H1 (cell line): ENCODE results near the gene CLEC16A. TPM values are rescaled to one million over a fixed set of nuclear protein-coding genes. Genes with fewer than 3 reads are reported as not detected.

Experiments
- CTCF ChIA-PET: fragments of 300-600 bp; sonication (Branson Sonifier 250); formaldehyde crosslinking; loops from one replicate; lab custom pipeline; 2021; ENCODE audit not compliant: partially characterized antibody; lab: Charles Lee
- POLR2A ChIA-PET: fragments of 300-600 bp; sonication (Branson Sonifier 250); formaldehyde crosslinking; loops from one replicate; lab custom pipeline; 2021; ENCODE audit warnings: inconsistent platforms; ENCODE audit not compliant: partially characterized antibody; lab: Charles Lee
- DNase-seq, 2 experiments: peaks; one replicate each; pipeline versions ENCODE4 v3.0.0 to v3.0.0-alpha.2; 2010 to 2022; ENCODE audit warnings: low spot score in 2 of 2, low read depth in 1 of 2, mixed read lengths in 1 of 2
- FAIRE-seq: peaks from 2 replicates; lab custom pipeline; 2011; peaks lifted over from hg19 to GRCh38; lab: Jason Lieb, UNC
- H2AFZ ChIP-seq: 2 replicates; pipeline ENCODE4 v1.8.1; 2012; ENCODE audit warnings: low read length, inconsistent platforms
- H2AK5ac ChIP-seq: 2 replicates; pipeline ENCODE4 v1.6.1; 2013; ENCODE audit warnings: low read depth, low read length
- H2BK120ac ChIP-seq: replicated peaks from 2 replicates; pipeline ENCODE3; 2013; ENCODE audit warnings: low read depth, low read length, inconsistent platforms
- H2BK12ac ChIP-seq: 2 replicates; pipeline ENCODE4 v1.6.1; 2013; ENCODE audit warnings: low read depth, low read length
- H2BK15ac ChIP-seq: 2 replicates; pipeline ENCODE4 v1.6.1; 2013; ENCODE audit warnings: low read length
- H2BK20ac ChIP-seq: 2 replicates; pipeline ENCODE4 v1.6.1; 2013; ENCODE audit warnings: low read length
- H2BK5ac ChIP-seq: 2 replicates; pipeline ENCODE4 v1.6.1; 2013; ENCODE audit warnings: low read depth, low read length
- H3K14ac ChIP-seq: 2 replicates; pipeline ENCODE4 v1.6.1; 2013; ENCODE audit warnings: inconsistent platforms; ENCODE audit not compliant: insufficient read length
- H3K18ac ChIP-seq: 2 replicates; pipeline ENCODE4 v1.6.1; 2013; ENCODE audit warnings: low read length; ENCODE audit errors: extremely low read depth
- H3K23ac ChIP-seq: 2 replicates; pipeline ENCODE4 v1.6.1; 2013; ENCODE audit warnings: inconsistent platforms; ENCODE audit not compliant: insufficient read length
- H3K23me2 ChIP-seq: 2 replicates; pipeline ENCODE4 v1.6.1; 2013; ENCODE audit warnings: low read depth, low read length
- H3K27ac ChIP-seq: 2 replicates; pipeline ENCODE4 v1.6.1; 2011; ENCODE audit warnings: low read depth, low read length, inconsistent platforms
- H3K27me3 ChIP-seq, 4 experiments: replicated peaks in 1 of 4; 1 replicate in 1 of 4; 2 replicates in 3 of 4; pipeline versions ENCODE4 v1.6.1 to v1.8.1; 2011 to 2013; ENCODE audit warnings: low read length in 3 of 4, mild to moderate bottlenecking in 3 of 4, inconsistent platforms in 2 of 4, mixed read lengths in 2 of 4, moderate library complexity in 1 of 4; ENCODE audit not compliant: control insufficient read depth in 3 of 4, insufficient read depth in 3 of 4; ENCODE audit errors: extremely low read depth in 1 of 4
- H3K36me3 ChIP-seq, 4 experiments: 2 replicates each; pipeline versions ENCODE4 v1.6.1 to v1.8.1; 2011 to 2013; ENCODE audit warnings: mild to moderate bottlenecking in 4 of 4, low read length in 3 of 4, moderate library complexity in 2 of 4, control low read depth in 1 of 4, inconsistent platforms in 1 of 4; ENCODE audit not compliant: insufficient read depth in 4 of 4, control insufficient read depth in 2 of 4
- H3K4ac ChIP-seq: replicated peaks from 2 replicates; pipeline ENCODE3; 2013; ENCODE audit warnings: low read length, low read depth, mixed read lengths, inconsistent platforms; ENCODE audit not compliant: insufficient read length
- H3K4me1 ChIP-seq, 4 experiments: replicated peaks in 1 of 4; 1 replicate in 1 of 4; 2 replicates in 3 of 4; pipeline versions ENCODE4 v1.6.1 to v1.8.1; 2011 to 2013; ENCODE audit warnings: low read length in 3 of 4, inconsistent platforms in 2 of 4, mixed read lengths in 1 of 4; ENCODE audit not compliant: insufficient read depth in 4 of 4, control insufficient read depth in 3 of 4
- H3K4me2 ChIP-seq, 2 experiments: 2 replicates each; pipeline versions ENCODE4 v1.6.1 to v1.8.1; 2011 to 2013; ENCODE audit warnings: low read depth in 2 of 2, low read length in 2 of 2, control low read depth in 1 of 2, inconsistent platforms in 1 of 2, mild to moderate bottlenecking in 1 of 2; ENCODE audit not compliant: insufficient read depth in 1 of 2
- H3K4me3 ChIP-seq, 4 experiments: fragments of 200-600, 300-600 bp in 1 of 4; sonication (generic), shearing (Covaris generic), sonication (Bioruptor Twin) in 1 of 4; 2 replicates each; pipeline versions ENCODE4 v1.5.1 to v1.8.1; 2011 to 2016; ENCODE audit warnings: low read length in 4 of 4, low read depth in 3 of 4, control low read depth in 2 of 4, inconsistent platforms in 2 of 4, mild to moderate bottlenecking in 2 of 4, mixed read lengths in 1 of 4, moderate library complexity in 1 of 4; ENCODE audit not compliant: insufficient read depth in 2 of 4; ENCODE audit errors: extremely low read depth in 1 of 4
- H3K56ac ChIP-seq: replicated peaks from 2 replicates; pipeline ENCODE3; 2013; ENCODE audit warnings: low read depth, mild to moderate bottlenecking, mixed read lengths, low read length, inconsistent platforms; ENCODE audit not compliant: insufficient read length
- H3K79me1 ChIP-seq: 2 replicates; pipeline ENCODE4 v1.6.1; 2013; ENCODE audit warnings: low read depth, low read length, control low read depth
- H3K79me2 ChIP-seq, 2 experiments: 2 replicates each; pipeline versions ENCODE4 v1.6.1 to v1.8.1; 2012 to 2013; ENCODE audit warnings: low read length in 2 of 2, mild to moderate bottlenecking in 2 of 2, inconsistent platforms in 1 of 2; ENCODE audit not compliant: insufficient read depth in 2 of 2, control insufficient read depth in 1 of 2
- H3K9ac ChIP-seq, 4 experiments: replicated peaks in 1 of 4; 1 replicate in 1 of 4; 2 replicates in 3 of 4; pipeline versions ENCODE4 v1.6.1 to v1.8.1; 2011 to 2013; ENCODE audit warnings: low read depth in 3 of 4, low read length in 3 of 4, control low read depth in 2 of 4, mild to moderate bottlenecking in 2 of 4, moderate library complexity in 2 of 4, inconsistent platforms in 1 of 4; ENCODE audit errors: extremely low read depth in 1 of 4
- H3K9me3 ChIP-seq, 2 experiments: 2 replicates each; pipeline versions ENCODE4 v1.6.1 to v1.8.1; 2012 to 2013; ENCODE audit warnings: mild to moderate bottlenecking in 2 of 2, moderate library complexity in 2 of 2, control low read depth in 1 of 2, inconsistent platforms in 1 of 2, low read depth in 1 of 2, low read length in 1 of 2, mixed read lengths in 1 of 2; ENCODE audit not compliant: insufficient read depth in 2 of 2
- H4K20me1 ChIP-seq, 2 experiments: replicated peaks in 1 of 2; 2 replicates each; pipeline versions ENCODE3 to v1.8.1; 2011 to 2013; ENCODE audit warnings: inconsistent platforms in 2 of 2, low read length in 2 of 2, mild to moderate bottlenecking in 1 of 2; ENCODE audit not compliant: insufficient read depth in 2 of 2, control insufficient read depth in 1 of 2
- H4K5ac ChIP-seq: 2 replicates; pipeline ENCODE4 v1.6.1; 2013; ENCODE audit warnings: low read length, low read depth, mixed read lengths, inconsistent platforms; ENCODE audit not compliant: insufficient read length
- H4K8ac ChIP-seq: 2 replicates; pipeline ENCODE4 v1.8.0; 2013; ENCODE audit warnings: mild to moderate bottlenecking, moderate library complexity, low read length, inconsistent platforms; ENCODE audit not compliant: insufficient read depth; ENCODE audit errors: extremely low read depth
- H4K91ac ChIP-seq: replicated peaks from 2 replicates; pipeline ENCODE3; 2013; ENCODE audit warnings: low read length, mixed read lengths, inconsistent platforms; ENCODE audit not compliant: insufficient read length
- CBX5 ChIP-seq: fragments of 300-800, 300-1000 bp; sonication (generic); IDR thresholded peaks from 2 replicates; pipeline ENCODE4 v1.7.1; 2016; ENCODE audit warnings: antibody characterized with exemption, low read length, low read depth
- CHD1 ChIP-seq: IDR thresholded peaks from 2 replicates; pipeline ENCODE4 v1.6.1; 2012; ENCODE audit warnings: low read depth, low read length, improper control_type of control experiment
- EGR1 ChIP-seq: IDR thresholded peaks from 2 replicates; pipeline ENCODE4 v1.6.1; 2011; ENCODE audit warnings: low read depth, low read length, borderline replicate concordance
- MAFK ChIP-seq: IDR thresholded peaks from 2 replicates; pipeline ENCODE4 v1.6.1; 2012; ENCODE audit warnings: low read depth, mild to moderate bottlenecking, improper control_type of control experiment, low read length
- NRF1 ChIP-seq: IDR thresholded peaks from 2 replicates; pipeline ENCODE4 v1.6.1; 2011; ENCODE audit warnings: mild to moderate bottlenecking, low read depth, low read length, improper control_type of control experiment
- RAD21 ChIP-seq, 2 experiments: IDR thresholded peaks in 1 of 2; conservative IDR thresholded peaks in 1 of 2; 2 replicates each; pipeline ENCODE4 v1.6.1; 2011; ENCODE audit warnings: low read depth in 2 of 2, low read length in 2 of 2, improper control_type of control experiment in 1 of 2, inconsistent platforms in 1 of 2, mild to moderate bottlenecking in 1 of 2, moderate library complexity in 1 of 2
- SUZ12 ChIP-seq: fragments of 200-600 bp; sonication (generic); IDR thresholded peaks from 2 replicates; pipeline ENCODE4 v1.6.1; 2012; ENCODE audit warnings: mild to moderate bottlenecking, inconsistent platforms, low read length, moderate library complexity, mixed read lengths
- WGBS, 2 experiments: shearing (Covaris generic) in 1 of 2; methylation state at CpG; one replicate each; pipeline versions ENCODE4 v1.1.6 to v1.1.7; 2013 to 2015; ENCODE audit warnings: low lambda C conversion rate in 2 of 2, mixed read lengths in 2 of 2, inconsistent platforms in 1 of 2, low coverage in 1 of 2, missing lambda C conversion rate in 1 of 2; ENCODE audit not compliant: insufficient replicate concordance in 2 of 2, insufficient coverage in 1 of 2, insufficient read length in 1 of 2; ENCODE audit errors: extremely low coverage in 1 of 2, missing lambda C conversion rate in 1 of 2; 5-methylcytosine and 5-hydroxymethylcytosine counted together
- polyA plus RNA-seq, 7 experiments: library from polyadenylated mRNA; depleted of rRNA in 3 of 7; stranded (reverse) in 5 of 7; unstranded in 2 of 7; fragments of >200 nt in 5 of 7; fragments of 200-250 nt in 2 of 7; gene quantifications; 1 replicate in 5 of 7; 2 replicates in 1 of 7; 4 replicates in 1 of 7; pipeline versions ENCODE4 v1.2.1 to v1.2.3, GENCODE V29; 2011 to 2013; ENCODE audit warnings: missing spikeins in 2 of 7, mixed read lengths in 2 of 7
- total RNA-seq: library from RNA; stranded (reverse); fragmentation: NEBNext Ultra II Directional; extraction: Animal tissue kit (Norgen Biotek cat#: 25700); gene quantifications from 2 replicates; pipeline ENCODE4 v1.2.1, GENCODE V29; 2021
- TF ChIP-seq, protein P1 (sequence below): IDR thresholded peaks from 2 replicates; pipeline ENCODE4 v1.6.1; 2011; ENCODE audit warnings: low read length, improper control_type of control experiment

Gene CLEC16A
- total and polyA plus RNA-seq, 2 of the 8 experiments (the other 6 are each of a cell fraction or from before 2014, with no cell fraction given), result 7.6 to 19.3 TPM

GRCh38 chr16:10993649-10994048 is 49.3 kb downstream of the CLEC16A start:
- no peak for DNase-seq
- Histone ChIP-seq H2BK12ac (no peak overlapping the region), H3K23ac (no peak overlapping the region), H2BK20ac (no peak overlapping the region), H3K4ac (no peak overlapping the region), H3K18ac (no peak overlapping the region), H3K36me3 (no peaks in the 10 kb centered on the region; a peak in 1 of 8 replicates), H3K4me3 (no peak overlapping the region), H3K14ac (no peak overlapping the region), H3K56ac (no peak overlapping the region), H3K79me2 (no peaks in the 10 kb centered on the region), H3K9me3 (no peaks in the 10 kb centered on the region), H3K23me2 (no peaks in the 10 kb centered on the region), H4K91ac (no peak overlapping the region), H4K5ac (no peak overlapping the region), H3K9ac (no peak overlapping the region), H3K27me3 (no peaks in the 10 kb centered on the region), H2BK15ac (no peak overlapping the region), H2BK120ac (no peak overlapping the region), H4K8ac (no peak overlapping the region), H4K20me1 (peaks cover 2 to 9% of the 10 kb centered on the region in 2 experiments), H3K27ac (no peak overlapping the region), H2AFZ (no peak overlapping the region), H3K79me1 (no peaks in the 10 kb centered on the region; the same call in 1 of the 2 replicates), H3K4me2 (no peak overlapping the region), H2AK5ac (no peak overlapping the region), H2BK5ac (no peak overlapping the region), H3K4me1 (no peaks in the 10 kb centered on the region)
- no peak for FAIRE-seq
- ChIA-PET POLR2A (no interaction called here), CTCF (interaction anchor here (0.8 to 1.0 kb wide), 2 partner anchors 11 to 42 kb away, joined by 3 to 4 read pairs; no protein-coding TSS in a partner anchor)
- WGBS, 2 experiments, result 84% methylated on average over 6 of the region's 6 CpGs; no CpG with 5 or more reads in 1 of the 2 experiments
- TF ChIP-seq MAFK (no peak), RAD21 (IDR thresholded peaks at IDR 0.05 in 1 of 2, conservative IDR thresholded peaks at IDR 0.05 in 1 of 2; ENCODE audit: low read depth in 2 of 2, low read length in 2 of 2) (no peak), SUZ12 (no peak), NRF1 (no peak), CBX5 (no peak), EGR1 (no peak), CHD1 (no peak)
- TF ChIP-seq, protein P1, sequence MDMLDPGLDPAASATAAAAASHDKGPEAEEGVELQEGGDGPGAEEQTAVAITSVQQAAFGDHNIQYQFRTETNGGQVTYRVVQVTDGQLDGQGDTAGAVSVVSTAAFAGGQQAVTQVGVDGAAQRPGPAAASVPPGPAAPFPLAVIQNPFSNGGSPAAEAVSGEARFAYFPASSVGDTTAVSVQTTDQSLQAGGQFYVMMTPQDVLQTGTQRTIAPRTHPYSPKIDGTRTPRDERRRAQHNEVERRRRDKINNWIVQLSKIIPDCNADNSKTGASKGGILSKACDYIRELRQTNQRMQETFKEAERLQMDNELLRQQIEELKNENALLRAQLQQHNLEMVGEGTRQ, result no peak
